CD8-positive, alpha-beta memory T cell (primary cell): Measurements from ENCODE around the gene CAB39L. TPM values are rescaled to one million over a fixed set of nuclear protein-coding genes. Genes with fewer than 3 reads are reported as not detected.

Source experiments
- CTCF ChIA-PET: fragments of 350-600 bp; sonication (Branson Sonifier 250); formaldehyde crosslinking; loops from one replicate; lab custom pipeline; 2021; ENCODE audit warnings: antibody characterized with exemption; lab: Charles Lee
- POLR2A ChIA-PET: fragments of 350-600 bp; sonication (Branson Sonifier 250); formaldehyde crosslinking; loops from one replicate; lab custom pipeline; 2021; ENCODE audit warnings: antibody characterized with exemption; lab: Charles Lee
- DNase-seq, 5 donors: peaks; one replicate each; pipeline versions ENCODE4 v3.0.0 to v3.0.0-alpha.2; 2020 to 2022; ENCODE audit warnings: mixed read lengths in 1 of 5
- H3K27ac ChIP-seq: one replicate; pipeline ENCODE4 v1.7.0; 2013; ENCODE audit warnings: low read depth, mild to moderate bottlenecking, low read length, moderate library complexity
- H3K27me3 ChIP-seq: 2 replicates; pipeline ENCODE4 v1.7.0; 2013; ENCODE audit warnings: low read length, mild to moderate bottlenecking; ENCODE audit not compliant: insufficient read depth, poor library complexity, severe bottlenecking
- H3K36me3 ChIP-seq: 2 replicates; pipeline ENCODE4 v1.7.0; 2013; ENCODE audit warnings: mild to moderate bottlenecking, low read length, moderate library complexity; ENCODE audit not compliant: insufficient read depth
- H3K4me1 ChIP-seq: 2 replicates; pipeline ENCODE4 v1.7.0; 2013; ENCODE audit warnings: mild to moderate bottlenecking, low read length, moderate library complexity; ENCODE audit not compliant: insufficient read depth
- H3K4me3 ChIP-seq: 2 replicates; pipeline ENCODE4 v1.7.0; 2013; ENCODE audit warnings: mild to moderate bottlenecking, low read length
- H3K9me3 ChIP-seq: 2 replicates; pipeline ENCODE4 v1.7.0; 2013; ENCODE audit warnings: mild to moderate bottlenecking, low read length
- H3K27ac Mint-ChIP-seq, 8 donors: one replicate each; pipeline ENCODE4 v1.8.0; 2020 to 2021; ENCODE audit warnings: mixed read lengths in 8 of 8, mild to moderate bottlenecking in 6 of 8, inconsistent platforms in 3 of 8, moderate library complexity in 3 of 8
- H3K27me3 Mint-ChIP-seq, 2 donors: one replicate each; pipeline ENCODE4 v1.8.0; 2020 to 2021; ENCODE audit warnings: mixed read lengths in 2 of 2, mild to moderate bottlenecking in 1 of 2, moderate library complexity in 1 of 2
- H3K36me3 Mint-ChIP-seq, 3 donors: one replicate each; pipeline ENCODE4 v1.8.0; 2020 to 2021; ENCODE audit warnings: mixed read lengths in 3 of 3, inconsistent platforms in 1 of 3, mild to moderate bottlenecking in 1 of 3
- H3K4me1 Mint-ChIP-seq, 3 donors: one replicate each; pipeline ENCODE4 v1.8.0; 2020 to 2021; ENCODE audit warnings: mixed read lengths in 3 of 3, inconsistent platforms in 1 of 3, mild to moderate bottlenecking in 1 of 3
- H3K4me3 Mint-ChIP-seq, 7 donors: one replicate each; pipeline ENCODE4 v1.8.0; 2020 to 2021; ENCODE audit warnings: mixed read lengths in 7 of 7, mild to moderate bottlenecking in 6 of 7, moderate library complexity in 4 of 7, inconsistent platforms in 2 of 7
- H3K9me3 Mint-ChIP-seq, 5 donors: one replicate each; pipeline ENCODE4 v1.8.0; 2020 to 2022; ENCODE audit warnings: mixed read lengths in 5 of 5, mild to moderate bottlenecking in 3 of 5, moderate library complexity in 2 of 5, inconsistent platforms in 1 of 5
- polyA plus RNA-seq: library from polyadenylated mRNA; unstranded; fragments of 300-500 nt; fragmentation: Illumina TruSeq; gene quantifications from one replicate; pipeline ENCODE4 v1.2.3, GENCODE V29; 2021
- total RNA-seq, 2 experiments: library from RNA; stranded (reverse); gene quantifications; one replicate each; pipeline ENCODE4 v1.2.3, GENCODE V29; 2021

The CAB39L gene
- total and polyA plus RNA-seq, 3 experiments from 2014 or later: 4.7 to 7.4 (median 5.8) TPM

DNA sequence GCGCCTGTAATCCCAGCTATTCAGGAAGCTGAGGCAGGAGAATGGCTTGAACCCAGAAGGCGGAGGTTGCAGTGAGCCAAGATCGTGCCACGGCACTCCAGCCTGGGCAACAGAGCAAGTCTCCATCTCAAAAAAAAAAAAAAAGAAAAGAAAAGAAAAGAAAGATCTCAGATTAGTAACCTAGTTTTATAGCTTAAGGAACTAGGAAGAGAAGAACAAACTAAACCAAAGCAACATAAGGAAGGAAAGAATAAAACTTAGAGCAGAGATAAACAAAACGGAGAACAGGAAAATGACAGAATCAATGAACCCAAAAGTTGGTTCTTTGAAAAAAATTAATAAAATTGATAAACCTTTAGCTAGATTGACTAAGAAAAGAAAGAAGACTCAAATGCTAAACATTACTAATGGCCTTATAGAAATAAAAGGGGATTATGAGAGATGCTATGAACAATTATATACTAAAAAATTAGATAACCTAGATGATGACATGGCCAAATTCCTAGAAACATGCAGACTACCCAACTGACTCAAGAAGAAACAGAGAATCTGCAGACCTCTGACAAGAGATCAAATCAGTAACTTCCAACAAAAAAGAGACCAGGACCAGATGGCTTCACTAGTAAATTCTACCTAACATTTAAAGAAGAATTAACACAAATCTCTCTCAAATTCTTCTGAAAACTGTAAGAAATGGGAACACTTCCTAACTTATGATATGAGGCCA is 127.9 kb downstream of the CAB39L start:
- CTCF ChIA-PET: no interaction called here
- no peaks in the 10 kb centered on the region for H3K36me3 ChIP-seq
- H3K27ac Mint-ChIP-seq: no peak overlapping the region

DNA sequence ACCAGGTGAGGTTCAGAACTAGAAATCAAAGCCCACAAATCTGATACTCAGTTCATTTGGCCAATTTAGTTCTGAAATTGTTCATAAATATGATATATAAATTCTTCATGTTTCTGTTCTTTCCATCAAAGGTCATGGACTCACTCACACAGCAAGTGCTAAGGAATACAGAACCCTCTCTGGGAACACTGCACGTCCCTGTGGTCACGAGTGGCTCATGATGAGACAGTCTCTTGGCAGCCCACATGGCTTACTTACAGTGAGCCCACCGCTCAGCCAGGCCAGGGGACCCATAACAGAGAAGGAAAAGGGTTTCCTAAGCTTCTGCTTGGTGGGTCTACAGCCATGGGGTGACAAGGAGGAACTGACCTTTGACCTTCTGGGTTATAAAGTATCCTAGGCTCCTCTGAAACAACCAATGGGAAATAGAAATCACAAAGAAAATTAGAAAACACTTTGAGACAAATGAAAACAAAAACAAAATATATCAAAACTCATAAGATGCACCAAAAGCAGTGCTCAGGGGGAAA is 128.8 kb downstream of the CAB39L start:
- H3K36me3 ChIP-seq: no peaks in the 10 kb centered on the region
- H3K4me3 ChIP-seq: no peak overlapping the region
- H3K4me1 ChIP-seq: no peaks in the 10 kb centered on the region
- no peak overlapping the region for H3K4me3 Mint-ChIP-seq
- no peaks in the 10 kb centered on the region for H3K4me1 Mint-ChIP-seq
- CTCF ChIA-PET: no interaction called here
- H3K36me3 Mint-ChIP-seq: peaks cover 4 to 7% (median 5%) of the 10 kb centered on the region in 3 donors
- POLR2A ChIA-PET: no interaction called here
- no peaks in the 10 kb centered on the region for H3K9me3 ChIP-seq
- no peak for DNase-seq
- no peaks in the 10 kb centered on the region for H3K9me3 Mint-ChIP-seq
- H3K27me3 ChIP-seq: no peaks in the 10 kb centered on the region
- peaks cover 0 to 3% of the 10 kb centered on the region in 2 donors for H3K27me3 Mint-ChIP-seq
- H3K27ac ChIP-seq: no peak overlapping the region
- no peak overlapping the region for H3K27ac Mint-ChIP-seq

More for the DNA sequence above, 127.9 kb downstream of the CAB39L start:
- DNase-seq: no peak
- Mint-ChIP-seq H3K27me3 (peaks cover 0 to 3% of the 10 kb centered on the region in 2 donors), H3K4me3 (no peak overlapping the region), H3K36me3 (peaks cover 1 to 4% (median 4%) of the 10 kb centered on the region in 3 donors), H3K9me3 (no peaks in the 10 kb centered on the region), H3K4me1 (peaks cover 4 to 5% (median 5%) of the 10 kb centered on the region in 3 donors)
- H3K27ac ChIP-seq: no peak overlapping the region
- H3K4me1 ChIP-seq: no peaks in the 10 kb centered on the region
- H3K4me3 ChIP-seq: no peak overlapping the region
- H3K27me3 ChIP-seq: no peaks in the 10 kb centered on the region
- POLR2A ChIA-PET: no interaction called here
- H3K9me3 ChIP-seq: no peaks in the 10 kb centered on the region

DNA sequence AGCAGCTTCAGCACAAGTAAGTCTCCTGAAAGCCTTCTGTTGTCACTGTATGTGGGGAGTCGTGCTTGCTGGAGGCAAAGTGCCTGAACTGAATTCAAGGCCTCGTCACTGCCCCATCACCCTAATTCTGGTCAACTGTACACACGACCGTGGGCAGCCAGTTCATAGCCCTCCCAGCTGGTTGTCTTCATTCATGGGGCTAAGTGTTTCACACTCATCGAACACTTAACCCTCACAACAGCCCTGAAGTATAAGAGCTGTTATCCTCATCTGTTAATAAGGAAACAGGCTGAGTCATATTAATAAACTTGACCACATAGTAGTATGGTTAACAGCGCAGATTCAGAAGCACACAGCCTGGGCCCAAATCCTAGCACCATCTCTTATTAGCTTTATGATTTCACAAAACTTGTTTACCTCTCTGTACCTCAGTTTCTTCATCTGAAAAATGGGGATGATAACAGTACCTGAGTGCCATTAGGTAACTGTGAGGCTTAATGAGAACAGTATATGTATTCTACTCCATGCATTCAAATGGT is 129.5 kb downstream of the CAB39L start:
- peaks cover 4 to 13% (median 12%) of the 10 kb centered on the region in 3 donors for H3K36me3 Mint-ChIP-seq
- DNase-seq: no peak
- no peaks in the 10 kb centered on the region for H3K27me3 ChIP-seq

DNA sequence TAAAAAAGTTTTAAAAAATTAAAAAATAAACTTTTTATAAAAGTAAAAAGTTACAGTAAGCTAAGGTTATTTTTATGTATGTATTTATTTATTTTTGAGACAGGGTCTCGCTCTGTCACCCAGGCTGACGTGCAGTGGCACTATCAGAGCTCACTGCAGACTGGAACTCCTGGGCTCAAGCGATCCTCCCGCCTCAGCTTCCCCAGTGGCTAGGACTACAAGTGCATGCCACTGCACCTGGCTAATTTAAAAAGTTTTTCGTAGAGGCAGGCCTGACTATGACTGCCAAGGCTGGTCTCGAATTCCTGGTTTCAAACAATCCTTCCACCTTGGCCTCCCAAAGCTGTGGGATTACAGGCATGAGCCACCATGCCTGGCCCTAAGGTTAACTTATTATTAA is 132.0 kb downstream of the CAB39L start:
- no peak for DNase-seq
- ChIA-PET POLR2A (no interaction called here), CTCF (interaction anchor here (1.0 kb wide), 1 partner anchor 18 kb away, joined by 3 read pairs; no protein-coding TSS in a partner anchor)
- Histone ChIP-seq H3K4me1 (no peaks in the 10 kb centered on the region), H3K4me3 (no peak overlapping the region), H3K9me3 (no peaks in the 10 kb centered on the region), H3K27ac (no peak overlapping the region), H3K27me3 (no peaks in the 10 kb centered on the region), H3K36me3 (no peaks in the 10 kb centered on the region)
- Mint-ChIP-seq H3K9me3 (no peaks in the 10 kb centered on the region), H3K4me3 (no peak overlapping the region), H3K27ac (no peak overlapping the region), H3K4me1 (no peaks in the 10 kb centered on the region), H3K27me3 (no peaks in the 10 kb centered on the region), H3K36me3 (peaks cover 4 to 16% (median 13%) of the 10 kb centered on the region in 3 donors)

More for the DNA sequence above, 129.5 kb downstream of the CAB39L start:
- Mint-ChIP-seq H3K27me3 (peaks cover 0 to 3% of the 10 kb centered on the region in 2 donors), H3K4me3 (no peak overlapping the region), H3K9me3 (no peaks in the 10 kb centered on the region), H3K4me1 (no peaks in the 10 kb centered on the region), H3K27ac (peak overlapping the region in 1 of 8 donors; percentile 33)
- CTCF ChIA-PET: no interaction called here
- Histone ChIP-seq H3K27ac (no peak overlapping the region), H3K36me3 (no peaks in the 10 kb centered on the region), H3K9me3 (no peaks in the 10 kb centered on the region), H3K4me1 (no peaks in the 10 kb centered on the region), H3K4me3 (no peak overlapping the region)
- POLR2A ChIA-PET: no interaction called here

DNA sequence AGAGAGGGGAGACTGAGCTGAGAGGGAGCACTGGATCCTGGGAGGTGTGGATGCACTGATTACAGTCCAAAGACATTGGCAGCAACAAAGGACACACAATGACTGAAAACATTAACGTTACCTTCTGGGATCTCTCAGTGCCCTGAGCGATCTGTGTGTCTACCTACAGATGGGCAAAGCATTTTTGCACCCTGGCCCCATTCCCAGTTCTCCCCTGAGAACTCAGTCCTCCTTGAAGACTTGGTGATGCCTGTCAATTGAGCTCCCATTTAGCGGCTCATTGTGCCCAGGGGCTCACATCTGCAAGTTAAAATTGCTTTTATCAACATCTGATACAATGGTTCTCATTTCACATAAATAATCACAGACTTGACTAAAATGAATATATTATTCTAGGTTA is 133.6 kb downstream of the CAB39L start:
- Histone ChIP-seq H3K36me3 (no peaks in the 10 kb centered on the region), H3K27me3 (no peaks in the 10 kb centered on the region), H3K9me3 (no peaks in the 10 kb centered on the region), H3K4me1 (no peaks in the 10 kb centered on the region), H3K27ac (no peak overlapping the region), H3K4me3 (no peak overlapping the region)
- Mint-ChIP-seq H3K36me3 (peaks cover 0 to 16% (median 13%) of the 10 kb centered on the region in 3 donors), H3K4me1 (no peaks in the 10 kb centered on the region), H3K27ac (no peak overlapping the region), H3K9me3 (no peaks in the 10 kb centered on the region), H3K27me3 (no peaks in the 10 kb centered on the region), H3K4me3 (no peak overlapping the region)
- ChIA-PET POLR2A (no interaction called here), CTCF (no interaction called here)
- no peak for DNase-seq

- no peaks in the 10 kb centered on the region for H3K9me3 Mint-ChIP-seq
These were observed 134.9 kb downstream of the CAB39L start for GRCh38 chr13:49308921-49309408.

DNA sequence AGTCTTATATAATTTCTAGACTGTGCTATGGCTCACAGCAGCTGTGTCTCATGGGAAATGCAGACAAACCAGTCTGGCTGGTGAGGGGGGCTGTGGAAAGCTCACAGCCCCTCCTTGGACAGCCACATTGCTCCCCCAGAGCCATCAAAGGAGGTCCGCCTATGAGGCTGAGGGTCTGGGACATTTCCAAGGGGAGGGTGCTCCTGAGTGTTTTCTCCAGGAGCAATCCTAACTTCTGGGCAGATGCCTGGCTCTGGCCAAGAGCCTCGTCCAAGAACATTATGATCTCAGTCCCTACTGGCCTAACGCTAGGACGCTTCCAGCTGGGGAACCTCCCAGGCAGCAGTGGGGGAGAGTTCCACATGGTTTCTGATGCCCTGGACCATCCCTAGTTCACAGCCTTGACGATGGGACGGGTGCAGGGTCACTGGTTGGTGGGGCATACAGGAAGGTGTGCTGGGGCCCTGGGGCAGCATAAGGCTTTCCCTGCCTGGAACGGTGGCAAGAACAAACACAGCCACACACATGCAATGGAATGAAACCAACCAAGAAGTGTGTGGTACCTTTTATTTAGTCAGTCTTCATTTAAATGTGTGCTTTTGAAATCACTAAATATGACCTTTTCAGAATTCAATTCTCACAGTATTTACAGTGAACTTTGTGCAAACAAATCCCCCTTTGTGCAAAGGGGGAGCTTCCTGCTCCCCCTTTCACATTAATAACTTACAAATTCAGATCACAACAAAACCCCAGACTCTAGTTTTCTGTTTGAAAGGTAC is 135.6 kb downstream of the CAB39L start:
- ChIA-PET POLR2A (no interaction called here), CTCF (no interaction called here)
- peaks cover 0 to 16% (median 13%) of the 10 kb centered on the region in 3 donors for H3K36me3 Mint-ChIP-seq
- H3K9me3 Mint-ChIP-seq: no peaks in the 10 kb centered on the region
- H3K27ac Mint-ChIP-seq: no peak overlapping the region
- Histone ChIP-seq H3K27ac (no peak overlapping the region), H3K27me3 (no peaks in the 10 kb centered on the region), H3K9me3 (no peaks in the 10 kb centered on the region), H3K36me3 (no peaks in the 10 kb centered on the region), H3K4me3 (no peak overlapping the region), H3K4me1 (no peaks in the 10 kb centered on the region)
- H3K4me3 Mint-ChIP-seq: no peak overlapping the region
- H3K27me3 Mint-ChIP-seq: no peaks in the 10 kb centered on the region
- H3K4me1 Mint-ChIP-seq: no peaks in the 10 kb centered on the region
- DNase-seq: no peak

More at GRCh38 chr13:49308921-49309408, 134.9 kb downstream of the CAB39L start:
- Histone ChIP-seq H3K27ac (no peak overlapping the region), H3K36me3 (no peaks in the 10 kb centered on the region), H3K4me3 (no peak overlapping the region), H3K9me3 (no peaks in the 10 kb centered on the region), H3K4me1 (no peaks in the 10 kb centered on the region), H3K27me3 (no peaks in the 10 kb centered on the region)
- ChIA-PET POLR2A (no interaction called here), CTCF (no interaction called here)
- no peak for DNase-seq
- Mint-ChIP-seq H3K27ac (no peak overlapping the region), H3K36me3 (peaks cover 0 to 16% (median 13%) of the 10 kb centered on the region in 3 donors), H3K27me3 (no peaks in the 10 kb centered on the region), H3K4me3 (no peak overlapping the region), H3K4me1 (no peaks in the 10 kb centered on the region)
